ENCODE results near the gene TSHZ3. TPM values are rescaled to one million over a fixed set of nuclear protein-coding genes. Genes with fewer than 3 reads are reported as not detected.

TSHZ3 gene
- total RNA-seq, 1 donor = 7.6 TPM

GRCh38 chr19:31299665-31300064, 49.6 kb downstream of the TSHZ3 start:
- Histone ChIP-seq H3K36me3 (ENCODE audit: insufficient read depth, low read length) (no peaks in the 10 kb centered on the region), H3K27me3 (ENCODE audit: insufficient read depth, low read length) (no peaks in the 10 kb centered on the region), H3K4me2 (ENCODE audit: insufficient read depth, low read length) (no peak overlapping the region), H2AFZ (ENCODE audit: low read length) (no peak overlapping the region), H3K27ac (ENCODE audit: low read depth, low read length) (no peak overlapping the region), H3K4me3 (ENCODE audit: insufficient read depth, low read length) (no peak overlapping the region), H4K20me1 (ENCODE audit: insufficient read depth, low read length) (peaks cover 23% of the 10 kb centered on the region), H3K79me2 (ENCODE audit: insufficient read depth, low read length) (peaks cover 80% of the 10 kb centered on the region), H3K4me1 (ENCODE audit: insufficient read depth, low read length) (no peaks in the 10 kb centered on the region), H3K9me3 (ENCODE audit: low read depth, low read length) (no peaks in the 10 kb centered on the region)
- no peak for TF ChIP-seq CTCF (IDR thresholded peaks at IDR 0.05; ENCODE audit: extremely low read depth, low read depth, low read length)
- DNase-seq (ENCODE audit: insufficient read length, low spot score, missing footprints) = no peak

- no peaks in the 10 kb centered on the region for H3K36me3 ChIP-seq (ENCODE audit: insufficient read depth, low read length)
- no peaks in the 10 kb centered on the region for H3K27me3 ChIP-seq (ENCODE audit: insufficient read depth, low read length)
- H3K27ac ChIP-seq (ENCODE audit: low read depth, low read length) = no peak overlapping the region
- peaks cover 84% of the 10 kb centered on the region for H3K79me2 ChIP-seq (ENCODE audit: insufficient read depth, low read length)
- peaks cover 28% of the 10 kb centered on the region for H4K20me1 ChIP-seq (ENCODE audit: insufficient read depth, low read length)
- no peaks in the 10 kb centered on the region for H3K9me3 ChIP-seq (ENCODE audit: low read depth, low read length)
- TF ChIP-seq CTCF (IDR thresholded peaks at IDR 0.05; ENCODE audit: extremely low read depth, low read depth, low read length) = no peak
- no peak overlapping the region for H3K4me2 ChIP-seq (ENCODE audit: insufficient read depth, low read length)
- no peak overlapping the region for H2AFZ ChIP-seq (ENCODE audit: low read length)
- H3K4me1 ChIP-seq (ENCODE audit: insufficient read depth, low read length) = no peaks in the 10 kb centered on the region
- DNase-seq (ENCODE audit: insufficient read length, low spot score, missing footprints) = no peak
- H3K4me3 ChIP-seq (ENCODE audit: insufficient read depth, low read length) = no peak overlapping the region
Measured at GRCh38 chr19:31297991-31298390, 51.2 kb downstream of the TSHZ3 start.

DNA sequence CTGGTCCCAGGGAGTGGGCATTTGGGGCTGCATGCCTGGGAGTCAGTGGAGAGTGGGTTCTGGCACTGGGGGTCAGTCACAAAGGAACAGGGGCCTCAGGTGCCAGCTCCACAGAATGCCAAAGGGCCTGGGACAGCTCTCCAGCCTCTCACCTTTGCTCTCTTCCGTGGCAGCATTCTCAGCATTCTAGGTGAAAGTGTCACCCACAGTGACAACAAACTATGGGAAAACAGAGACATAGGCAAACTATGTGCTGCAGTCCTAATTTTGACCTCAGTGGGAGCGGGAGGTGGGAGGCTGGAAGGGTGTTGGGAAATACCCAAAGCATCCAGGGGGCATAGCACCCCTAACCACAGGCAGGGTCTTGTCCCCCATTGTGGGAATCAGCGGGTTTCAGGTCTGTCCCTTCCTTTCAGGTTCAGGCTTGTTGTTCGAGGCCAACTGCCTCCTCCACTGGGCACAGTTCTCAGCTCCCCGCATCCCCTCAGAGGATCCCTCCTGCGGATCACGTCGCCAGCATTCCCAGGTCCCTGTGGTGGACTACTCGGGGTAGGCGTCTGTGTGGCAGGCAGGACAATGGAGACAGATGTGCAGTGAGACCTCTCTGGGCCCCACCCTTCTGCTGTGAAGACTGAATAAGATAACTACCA, 52.4 kb downstream of the TSHZ3 start:
- Histone ChIP-seq H3K36me3 (ENCODE audit: insufficient read depth, low read length) (no peaks in the 10 kb centered on the region), H3K27ac (ENCODE audit: low read depth, low read length) (no peak overlapping the region), H2AFZ (ENCODE audit: low read length) (no peak overlapping the region), H3K4me2 (ENCODE audit: insufficient read depth, low read length) (no peak overlapping the region), H4K20me1 (ENCODE audit: insufficient read depth, low read length) (peaks cover 28% of the 10 kb centered on the region), H3K4me3 (ENCODE audit: insufficient read depth, low read length) (no peak overlapping the region), H3K27me3 (ENCODE audit: insufficient read depth, low read length) (no peaks in the 10 kb centered on the region), H3K79me2 (ENCODE audit: insufficient read depth, low read length) (peaks cover 84% of the 10 kb centered on the region), H3K9me3 (ENCODE audit: low read depth, low read length) (no peaks in the 10 kb centered on the region), H3K4me1 (ENCODE audit: insufficient read depth, low read length) (no peaks in the 10 kb centered on the region)
- TF ChIP-seq CTCF (IDR thresholded peaks at IDR 0.05; ENCODE audit: extremely low read depth, low read depth, low read length) = no peak
- DNase-seq (ENCODE audit: insufficient read length, low spot score, missing footprints) = no peak

GRCh38 chr19:31294189-31294588, 55.0 kb downstream of the TSHZ3 start:
- TF ChIP-seq CTCF (IDR thresholded peaks at IDR 0.05; ENCODE audit: extremely low read depth, low read depth, low read length) = no peak
- Histone ChIP-seq H4K20me1 (ENCODE audit: insufficient read depth, low read length) (peaks cover 48% of the 10 kb centered on the region), H3K27ac (ENCODE audit: low read depth, low read length) (no peak overlapping the region), H3K27me3 (ENCODE audit: insufficient read depth, low read length) (no peaks in the 10 kb centered on the region), H3K9me3 (ENCODE audit: low read depth, low read length) (no peaks in the 10 kb centered on the region), H3K4me2 (ENCODE audit: insufficient read depth, low read length) (no peak overlapping the region), H3K79me2 (ENCODE audit: insufficient read depth, low read length) (peaks cover 89% of the 10 kb centered on the region), H3K4me1 (ENCODE audit: insufficient read depth, low read length) (no peaks in the 10 kb centered on the region), H2AFZ (ENCODE audit: low read length) (no peak overlapping the region), H3K36me3 (ENCODE audit: insufficient read depth, low read length) (no peaks in the 10 kb centered on the region), H3K4me3 (ENCODE audit: insufficient read depth, low read length) (no peak overlapping the region)
- no peak for DNase-seq (ENCODE audit: insufficient read length, low spot score, missing footprints)

All from osteoblast (primary cell).